DMS114 treated with DMSO at 0.1 percent for 48 hours (cell line): ENCODE results near the gene RPS6KA2.

Source experiments
- DNase-seq: peaks from one replicate; lab custom pipeline; 2025; ENCODE audit not compliant: unreplicated experiment; lab: John Stamatoyannopoulos, UW

Gene RPS6KA2

GRCh38 chr6:166505133-166505905 is 121.7 kb downstream of the RPS6KA2 start:
- DNase-seq: no peak

DNA sequence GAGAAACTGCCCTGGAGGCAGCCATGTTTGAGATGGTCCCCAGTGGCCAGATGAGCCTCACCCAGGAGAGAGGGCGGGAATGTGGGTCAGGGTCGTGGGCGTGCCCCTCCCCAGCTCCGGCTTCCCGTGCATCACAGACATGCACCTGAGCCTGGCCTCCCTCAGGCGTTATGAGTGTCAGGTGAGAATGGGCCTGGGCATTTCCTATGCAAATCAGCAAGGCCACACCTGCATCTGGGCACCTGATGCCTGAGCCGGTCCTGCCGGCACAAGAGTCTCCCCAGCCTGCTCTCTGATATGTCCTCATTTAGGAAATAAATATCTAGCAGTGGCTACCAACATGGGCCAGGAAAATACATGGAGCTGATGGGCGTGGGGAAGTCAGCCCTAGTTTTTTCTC is 123.0 kb downstream of the RPS6KA2 start:
- DNase-seq: no peak

DNA sequence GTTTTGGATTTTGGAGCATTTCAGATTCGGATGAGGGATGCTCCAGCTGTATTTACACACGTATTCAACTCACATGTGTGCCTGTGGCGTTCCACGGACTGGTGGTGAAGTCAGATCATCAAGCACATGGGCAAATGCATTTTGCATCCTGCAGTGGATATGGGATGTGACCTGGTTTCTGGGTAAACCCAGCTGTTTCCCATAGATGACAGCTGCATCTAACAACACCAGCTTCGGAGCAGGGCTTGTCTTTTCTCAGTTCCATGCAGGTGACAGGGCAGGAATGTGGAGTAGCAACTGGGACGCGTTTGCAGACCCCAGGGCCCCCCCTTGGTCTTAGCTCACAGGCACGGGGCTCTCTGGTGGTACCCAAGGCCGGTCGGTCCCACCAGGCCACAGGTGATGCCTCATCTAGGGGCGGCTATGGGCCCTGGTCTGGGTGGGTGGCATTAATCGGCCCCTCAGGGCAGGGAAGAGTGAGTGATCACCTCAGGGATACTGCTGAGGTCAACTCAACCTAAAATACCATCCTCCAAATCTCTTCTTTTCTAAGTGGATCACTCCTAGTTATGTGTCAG is 123.8 kb downstream of the RPS6KA2 start:
- DNase-seq: no peak

- DNase-seq: no peak
Observed at GRCh38 chr6:166502453-166502852, 124.6 kb downstream of the RPS6KA2 start.

DNA sequence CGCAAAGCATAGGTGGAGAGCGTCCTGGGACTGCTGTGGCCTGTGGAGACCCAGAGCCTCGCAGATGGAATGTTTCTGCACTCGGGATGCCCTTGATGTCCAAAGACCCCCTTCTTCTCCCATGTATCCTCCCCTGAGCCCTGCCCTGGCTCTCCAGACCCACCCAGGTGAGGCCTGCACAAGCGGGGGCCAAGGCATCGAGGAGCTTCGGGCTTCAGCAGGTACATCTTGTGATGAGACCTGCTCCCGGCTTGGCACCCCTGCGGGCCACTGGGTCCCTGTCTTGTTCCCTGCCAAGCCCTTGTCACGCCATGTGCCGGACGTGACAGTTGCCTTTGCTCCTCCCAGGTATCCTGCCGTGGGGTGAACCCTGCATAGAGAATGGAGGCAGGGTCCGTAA is 125.8 kb downstream of the RPS6KA2 start:
- no peak for DNase-seq

- no peak for DNase-seq
Observed at GRCh38 chr6:166500246-166500645, 126.8 kb downstream of the RPS6KA2 start.

- DNase-seq: no peak
Observed at GRCh38 chr6:166499350-166500163, 127.5 kb downstream of the RPS6KA2 start.

DNA sequence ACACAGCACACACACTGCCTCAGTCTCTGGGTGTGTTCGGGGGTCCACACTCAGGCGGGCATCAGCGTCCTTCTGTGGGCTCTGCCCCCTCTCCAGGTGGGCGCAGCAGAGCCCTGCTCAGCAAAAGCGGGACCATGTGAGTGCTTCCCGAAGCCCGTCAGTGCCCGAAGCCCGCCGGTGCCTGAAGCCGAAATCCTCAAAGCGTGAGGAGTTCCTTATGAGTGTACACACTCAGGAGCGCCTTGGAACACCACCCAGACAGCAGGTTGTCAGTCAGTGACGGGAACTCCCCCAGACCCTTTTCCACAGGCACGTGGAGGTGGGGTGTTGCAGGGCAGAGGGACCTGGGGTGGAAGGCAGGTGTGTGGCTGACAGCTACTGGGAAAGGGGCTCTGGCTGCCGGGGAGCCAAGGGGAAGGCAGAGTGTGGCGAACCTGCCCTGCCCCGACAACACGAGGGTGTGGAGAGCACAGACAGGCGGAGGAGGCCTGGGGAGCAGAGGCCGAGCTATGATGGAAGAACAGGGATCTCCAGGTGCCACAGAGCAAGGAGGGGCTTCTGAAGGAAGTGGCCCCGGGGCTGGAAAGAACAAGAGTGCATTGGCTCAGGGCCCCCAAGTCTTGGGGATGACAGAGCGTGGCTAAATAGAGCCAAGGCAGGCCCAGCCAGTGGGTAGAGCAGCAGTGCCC is 128.2 kb downstream of the RPS6KA2 start:
- DNase-seq: no peak

DNA sequence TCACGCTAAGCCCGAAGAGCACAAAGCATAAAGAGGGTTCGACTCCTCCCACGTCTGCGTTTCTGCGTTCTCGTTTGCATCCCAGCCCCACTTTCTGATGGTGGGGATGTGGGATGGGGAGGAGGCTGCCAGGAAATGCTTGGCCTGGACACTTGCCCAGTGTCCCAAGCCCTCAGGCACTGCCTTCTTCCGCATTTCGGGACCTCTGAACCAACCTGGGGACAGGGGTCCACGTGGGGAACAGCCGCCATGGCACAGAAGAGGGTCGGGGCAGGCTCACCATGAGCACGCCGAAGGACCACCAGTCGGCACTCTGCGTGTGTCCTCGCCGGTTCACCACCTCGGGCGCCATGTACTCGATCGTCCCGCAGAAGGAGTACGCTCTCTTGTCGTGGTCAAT is 128.8 kb downstream of the RPS6KA2 start:
- no peak for DNase-seq

GRCh38 chr6:166497087-166497899 is 129.8 kb downstream of the RPS6KA2 start:
- DNase-seq: no peak

- no peak for DNase-seq
Observed at GRCh38 chr6:166496460-166496859, 130.6 kb downstream of the RPS6KA2 start.

DNA sequence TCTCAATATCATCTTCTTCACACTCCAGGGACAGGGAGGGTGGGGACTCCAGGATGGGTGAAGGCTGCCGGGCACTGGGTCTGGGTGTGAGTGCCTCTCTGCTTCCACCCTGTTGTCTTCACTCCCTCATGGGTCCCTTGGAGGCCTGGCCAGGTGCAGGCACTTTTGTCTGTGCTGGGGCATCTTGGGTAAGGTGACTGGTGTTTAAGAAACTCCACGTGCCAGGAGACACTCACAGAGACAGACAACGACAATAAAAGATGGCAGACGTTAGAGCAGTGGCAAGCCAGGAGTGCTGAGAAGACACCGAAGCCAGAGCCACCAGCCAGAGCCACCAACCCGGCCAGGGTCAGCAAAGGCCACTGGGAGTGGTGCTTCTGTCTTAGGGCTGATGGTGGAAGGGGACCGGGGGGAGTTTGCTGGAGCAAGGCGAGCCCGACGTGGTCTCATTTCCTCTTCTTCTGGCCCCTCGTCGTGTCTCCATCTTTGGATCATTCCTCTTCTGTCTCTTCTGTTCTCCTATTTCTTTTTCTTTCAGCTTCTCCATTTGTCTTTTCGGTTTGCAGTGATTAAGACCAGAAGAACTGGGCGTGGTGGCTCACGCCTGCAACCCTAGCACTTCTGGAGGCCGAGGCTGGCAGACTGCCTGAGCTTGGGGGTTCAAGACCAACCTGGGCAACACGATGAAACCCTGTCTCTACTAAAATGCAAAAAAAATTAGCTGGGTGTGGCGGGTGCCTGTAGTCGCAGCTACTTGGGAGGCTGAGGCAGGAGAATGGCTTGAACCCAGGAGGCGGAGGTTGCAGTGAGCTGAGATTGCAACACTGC is 131.3 kb downstream of the RPS6KA2 start:
- no peak for DNase-seq

GRCh38 chr6:166494757-166495486 is 132.1 kb downstream of the RPS6KA2 start:
- DNase-seq: no peak

GRCh38 chr6:166494101-166494441 is 133.0 kb downstream of the RPS6KA2 start:
- no peak for DNase-seq

DNA sequence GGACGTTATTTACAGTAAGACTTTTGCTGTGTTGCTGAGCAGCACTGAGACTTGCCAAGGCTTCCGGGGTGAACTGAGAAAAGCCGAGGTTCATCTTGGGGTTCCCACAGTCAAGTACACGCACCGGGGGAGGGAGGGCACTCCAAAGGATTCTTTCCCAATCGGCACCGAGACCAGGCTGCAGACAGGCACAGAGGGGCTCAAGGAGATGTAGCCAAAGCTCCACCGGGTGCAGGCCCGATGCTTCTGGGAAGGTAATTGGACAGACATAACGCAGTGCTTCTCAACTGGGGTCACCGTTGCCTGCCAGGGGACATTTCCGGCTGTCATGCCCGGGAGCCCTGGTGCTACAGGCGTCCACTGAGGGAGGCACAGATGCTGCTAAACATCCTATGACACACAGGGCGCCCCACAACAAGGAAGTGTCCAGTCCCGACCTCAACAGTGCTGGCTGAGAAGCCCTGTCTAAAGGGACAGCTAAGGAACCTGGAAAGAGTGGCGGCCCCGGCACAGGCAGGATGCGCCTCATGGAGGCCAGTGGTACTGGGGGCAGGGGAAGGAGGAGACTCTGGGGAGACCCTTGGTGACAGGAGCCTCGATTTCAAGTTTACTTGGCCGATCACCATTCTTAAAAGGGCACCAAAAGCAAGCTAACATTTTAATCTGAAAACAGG is 133.5 kb downstream of the RPS6KA2 start:
- no peak for DNase-seq

- DNase-seq: no peak
Observed at GRCh38 chr6:166492092-166492741, 134.8 kb downstream of the RPS6KA2 start.

DNA sequence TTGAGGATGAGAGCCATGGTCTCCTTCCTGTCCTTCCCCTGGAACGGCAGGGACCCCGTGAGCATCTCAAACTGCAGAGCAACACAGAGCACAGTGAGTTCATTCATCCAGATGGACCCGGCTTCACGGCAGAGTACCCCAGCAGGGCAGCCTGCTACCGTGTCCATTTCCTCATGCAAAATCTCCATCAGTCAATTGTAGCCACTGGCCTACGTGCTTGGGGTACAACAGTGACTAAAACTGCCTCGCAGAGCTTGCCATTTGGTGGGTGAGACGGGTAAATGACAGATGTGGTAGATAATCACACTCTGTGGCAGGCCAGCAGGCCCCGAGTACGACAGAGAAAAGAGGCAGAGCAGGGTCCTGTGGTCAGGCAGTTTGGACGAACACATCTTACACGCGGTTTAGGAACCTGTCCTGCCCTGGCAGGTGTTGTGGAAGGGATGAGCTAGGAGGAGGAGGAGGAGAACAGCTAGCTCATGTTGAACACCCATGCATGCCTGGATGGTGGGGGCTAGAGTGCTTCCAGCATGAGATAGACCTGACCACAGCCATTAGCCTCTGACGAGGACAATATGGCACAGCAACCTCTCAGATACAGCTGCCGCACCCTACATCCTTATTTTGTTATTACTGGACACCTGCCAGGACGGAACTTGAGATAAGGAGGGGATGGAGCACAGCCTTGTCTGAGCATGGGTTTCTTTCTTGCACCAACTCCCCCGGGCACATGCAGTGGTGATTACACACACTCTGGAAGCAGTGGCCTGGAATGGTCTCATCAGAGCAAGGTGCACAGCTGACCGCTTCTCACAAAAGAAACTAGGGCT is 136.2 kb downstream of the RPS6KA2 start:
- DNase-seq: no peak
